NCI-H748 (cell line): ENCODE data around the gene SYMPK.

Experiments
- DNase-seq: peaks from one replicate; lab custom pipeline; 2025; ENCODE audit not compliant: unreplicated experiment; lab: John Stamatoyannopoulos, UW

The SYMPK gene

DNA sequence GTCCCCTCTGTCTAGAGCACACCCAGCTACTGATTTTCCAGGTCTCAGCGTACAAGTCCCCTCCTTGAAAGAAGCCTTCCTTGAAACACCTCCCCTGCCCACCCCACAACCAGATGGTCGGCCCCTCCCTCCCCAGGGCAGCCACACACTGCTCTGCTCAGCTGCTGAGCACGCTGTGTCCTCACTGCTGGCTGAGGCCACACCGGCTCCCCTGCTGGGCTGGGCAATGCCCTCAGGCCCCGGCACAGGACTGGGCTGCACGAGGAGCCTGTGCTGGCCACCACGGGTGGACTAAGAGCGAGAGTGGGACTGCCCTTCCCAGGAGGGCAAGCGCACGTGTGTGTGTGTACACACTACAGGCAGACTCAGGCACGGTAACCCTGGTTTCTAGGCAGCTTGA, 36.0 kb downstream of the SYMPK start:
- no peak for DNase-seq

DNA sequence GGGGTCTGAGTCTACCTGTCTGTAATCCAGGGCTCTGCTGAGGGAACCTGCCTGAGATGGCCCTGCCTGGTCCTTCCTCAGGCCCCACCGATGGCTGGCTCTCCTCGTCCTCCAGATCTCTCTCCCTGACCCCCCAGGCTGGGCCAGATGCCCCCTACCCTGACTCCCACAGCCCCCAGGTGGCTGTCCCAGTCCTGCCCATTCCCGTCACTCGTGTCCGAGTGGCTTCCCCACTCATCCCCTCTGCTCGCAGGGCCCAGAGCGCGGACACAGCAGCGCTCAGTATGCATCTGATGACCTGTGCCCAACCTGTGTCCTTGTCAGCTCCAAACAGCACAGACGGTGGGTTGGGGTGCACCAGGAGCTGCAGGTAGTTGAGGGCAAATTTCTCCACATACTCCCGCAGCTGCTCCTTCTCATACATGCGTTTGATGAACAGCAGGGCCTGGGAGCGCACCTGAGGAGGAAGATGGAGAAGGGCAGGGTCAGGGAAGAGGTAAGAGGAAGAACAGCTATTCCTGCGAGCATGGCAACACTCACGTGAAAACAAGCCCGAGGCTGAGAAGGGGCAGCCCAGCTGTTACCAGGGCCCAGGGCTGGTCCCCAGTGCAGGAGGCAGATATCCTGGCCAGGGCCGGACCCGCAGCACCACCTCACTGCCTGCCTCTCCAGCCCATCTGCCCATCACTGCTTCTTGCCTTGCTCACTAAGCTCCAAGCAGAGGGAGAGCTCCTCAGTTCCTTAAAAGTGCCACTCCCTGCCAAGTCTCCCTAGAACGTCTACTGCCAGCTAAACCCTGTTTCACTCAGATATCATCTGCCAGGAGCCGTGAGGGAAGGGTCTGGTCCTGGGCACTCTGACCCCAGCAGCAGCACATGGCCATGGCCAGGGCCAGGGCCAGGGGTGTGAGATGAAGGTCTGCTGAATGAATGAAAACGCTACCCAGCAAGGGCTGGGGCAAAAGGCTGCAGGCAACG, 36.7 kb downstream of the SYMPK start:
- DNase-seq: no peak

DNA sequence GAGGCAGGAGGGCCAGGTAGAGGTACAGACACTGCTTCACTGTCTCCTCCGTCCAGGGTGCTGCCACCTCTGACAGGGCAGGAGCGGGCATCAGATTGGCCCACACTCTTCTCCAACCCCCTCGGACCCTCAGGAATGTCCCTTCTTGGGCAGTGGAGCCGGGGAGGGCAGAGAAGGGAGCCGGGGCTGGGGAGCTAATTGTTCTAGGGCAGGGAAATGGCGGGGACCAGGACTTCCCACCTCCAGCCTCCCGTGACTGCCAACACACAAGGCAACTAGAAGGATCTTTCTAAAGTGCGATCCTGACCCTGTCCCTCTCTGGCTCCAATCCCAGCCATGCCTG, 37.7 kb downstream of the SYMPK start:
- DNase-seq: no peak

DNA sequence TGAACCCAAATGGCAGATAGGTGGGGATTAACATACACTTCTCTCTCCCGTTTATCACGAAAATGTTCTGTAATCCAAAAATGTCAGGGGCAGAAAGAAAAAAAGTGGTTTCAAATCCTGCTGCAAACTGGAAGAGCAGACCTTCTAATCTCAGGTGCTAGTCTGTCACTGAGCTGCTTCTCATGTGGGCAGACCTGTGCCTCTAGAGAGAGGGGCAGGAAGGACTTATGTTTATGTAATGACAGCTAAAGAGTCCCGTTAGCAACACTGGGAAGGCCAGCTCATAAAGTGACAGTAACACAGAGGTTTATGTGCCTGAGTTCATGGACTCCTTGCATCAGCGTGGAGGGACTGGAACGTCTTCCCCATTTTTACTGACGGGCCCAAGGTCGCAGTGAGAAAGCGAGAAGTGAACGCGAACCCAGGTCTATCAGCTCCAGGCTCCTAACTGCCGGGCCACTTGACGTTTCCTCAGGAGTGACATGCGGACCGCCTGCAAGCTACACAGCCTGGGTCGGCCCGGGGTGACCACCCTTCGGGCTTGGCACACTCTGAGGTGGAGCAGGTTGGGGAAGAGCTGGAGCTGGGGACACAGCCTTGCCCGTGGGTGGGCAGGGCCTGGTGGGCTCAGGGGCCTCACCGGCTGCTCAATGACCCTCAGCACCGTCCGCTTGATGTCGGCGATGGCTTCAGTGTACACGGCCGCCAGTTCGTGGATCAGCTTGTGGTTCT, 38.2 kb downstream of the SYMPK start:
- no peak for DNase-seq

DNA sequence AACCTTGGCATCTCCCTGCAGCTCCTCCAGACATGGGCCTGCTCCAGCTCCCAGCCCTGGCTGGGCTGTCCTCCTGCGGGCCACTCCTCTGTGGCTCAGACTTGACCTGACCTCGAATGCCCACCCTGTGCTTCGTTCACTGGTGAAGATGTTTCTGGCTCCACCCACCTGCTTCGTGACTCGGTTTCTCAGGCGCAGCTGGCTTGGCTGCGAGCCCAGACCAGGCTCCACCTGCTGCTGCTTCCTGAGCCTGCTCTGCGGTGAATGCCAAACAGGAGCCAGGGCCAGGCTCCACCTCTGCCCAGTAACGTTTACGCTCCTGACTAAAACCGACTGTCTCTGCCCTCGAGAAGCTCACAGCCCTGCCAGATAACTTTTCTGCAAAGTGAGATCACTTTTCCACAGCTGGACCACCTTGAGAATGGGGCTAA, 38.9 kb downstream of the SYMPK start:
- DNase-seq: no peak

DNA sequence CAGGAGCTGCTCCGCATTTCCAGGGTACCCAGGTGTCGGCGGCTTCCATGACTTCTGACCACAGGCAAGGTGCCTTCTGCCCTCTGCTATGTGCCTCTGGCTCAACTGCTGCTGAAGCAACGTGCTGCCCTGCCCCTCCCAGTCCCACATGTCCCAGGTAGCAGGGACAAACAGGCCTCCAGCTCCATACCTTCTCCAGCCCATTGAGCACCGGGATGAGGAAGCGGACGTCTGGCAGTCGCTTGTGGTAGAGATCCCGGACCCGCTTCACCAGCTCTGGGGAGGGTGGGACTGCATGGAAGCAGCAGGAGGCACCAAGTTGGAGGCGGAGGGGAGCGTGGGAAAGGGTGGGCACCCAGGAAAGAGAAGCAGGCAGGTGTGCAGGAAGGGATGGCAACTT, 39.8 kb downstream of the SYMPK start:
- DNase-seq: no peak

DNA sequence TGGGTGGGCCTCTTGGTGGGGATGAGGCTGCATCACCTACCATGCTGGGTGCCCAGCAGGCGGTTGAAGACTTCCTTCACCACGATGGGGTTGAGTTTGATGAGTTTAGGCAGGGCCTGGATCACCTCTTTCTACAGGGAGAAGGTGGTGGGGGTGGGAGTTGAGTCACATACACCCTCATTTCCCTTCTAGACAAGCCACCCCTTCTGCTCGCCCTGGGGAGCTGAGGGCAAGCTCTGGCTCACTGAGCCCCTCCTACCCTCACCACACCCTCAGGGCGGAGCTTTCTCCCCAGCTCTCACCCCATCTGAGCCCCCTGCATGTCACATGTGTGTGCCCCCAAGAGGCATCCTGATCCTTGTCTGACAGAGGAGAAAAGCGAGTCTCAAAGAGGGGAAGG, 40.2 kb downstream of the SYMPK start:
- DNase-seq: no peak

DNA sequence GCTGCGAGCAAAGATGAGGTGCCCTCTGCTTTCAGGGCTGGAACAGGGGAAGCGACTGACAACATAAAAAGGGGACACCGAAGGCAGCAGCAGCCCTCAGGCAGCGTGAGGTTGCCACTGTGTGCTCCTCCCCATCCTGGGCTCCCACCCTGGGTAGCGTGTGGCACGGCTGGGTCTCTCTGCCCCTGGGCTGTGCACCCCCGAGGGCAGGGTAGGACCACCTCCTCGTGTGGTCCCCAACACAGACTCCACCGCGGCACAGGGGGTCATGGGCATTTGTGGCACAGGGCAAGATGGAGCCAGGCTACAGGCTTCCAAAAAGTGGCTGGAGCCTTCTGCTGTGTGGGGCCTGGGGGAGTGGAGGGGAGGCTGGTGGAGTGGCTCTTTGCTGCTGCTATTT, 41.4 kb downstream of the SYMPK start:
- DNase-seq: no peak

DNA sequence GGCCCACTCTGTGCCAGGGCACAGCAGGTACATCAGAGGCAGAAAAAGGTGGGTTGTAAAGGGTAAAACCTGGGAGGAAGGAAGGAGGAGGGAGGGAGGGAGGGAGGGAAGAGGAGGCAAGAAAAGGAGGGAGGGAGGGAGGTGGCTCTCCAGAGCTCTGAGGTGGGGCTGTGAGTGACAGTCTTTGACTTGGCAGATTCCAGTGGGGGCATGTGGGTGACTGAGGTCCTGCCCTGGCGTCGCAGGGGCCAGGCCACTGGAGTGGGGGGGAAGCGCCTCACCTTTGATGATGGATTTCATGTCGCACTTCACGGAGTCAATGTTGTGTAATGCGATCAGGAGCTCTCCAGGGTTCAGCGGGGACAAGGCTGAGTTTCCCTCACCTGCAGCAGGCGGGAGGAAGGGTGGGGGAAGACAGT, 41.8 kb downstream of the SYMPK start:
- DNase-seq: no peak

DNA sequence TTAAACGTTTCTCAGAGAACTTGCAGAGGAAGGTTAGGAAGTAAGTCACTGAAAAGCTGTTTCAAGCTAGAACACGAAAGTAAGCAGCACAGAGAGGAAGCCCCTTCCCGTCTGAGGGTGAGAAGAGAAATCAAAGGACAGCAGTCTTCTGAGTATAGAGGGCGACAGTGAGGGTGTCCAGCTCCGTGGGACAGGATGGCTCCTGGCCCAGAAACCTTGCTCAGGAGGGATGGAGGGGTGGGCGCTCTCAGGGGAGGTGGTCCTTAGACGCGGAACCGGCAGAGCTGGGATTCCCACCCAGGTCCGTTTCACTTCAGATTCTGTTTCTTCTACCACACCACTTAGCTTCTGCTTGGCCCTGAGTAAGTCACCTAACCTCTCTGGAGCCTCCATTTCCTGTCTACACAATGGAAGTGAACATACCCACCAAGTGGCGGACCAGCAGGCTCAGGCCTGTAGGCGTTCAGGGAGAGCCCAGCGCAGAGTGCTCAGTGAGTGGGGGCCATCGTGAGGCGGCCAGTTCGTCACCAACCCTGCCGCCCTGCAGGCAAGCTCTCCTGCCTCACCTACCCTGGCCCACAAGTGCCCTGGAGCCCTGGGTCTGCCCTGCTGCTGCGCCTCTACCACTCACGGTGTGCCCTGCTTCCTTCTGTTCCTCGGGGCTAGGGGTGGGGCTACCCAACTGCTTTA, 42.4 kb downstream of the SYMPK start:
- no peak for DNase-seq

DNA sequence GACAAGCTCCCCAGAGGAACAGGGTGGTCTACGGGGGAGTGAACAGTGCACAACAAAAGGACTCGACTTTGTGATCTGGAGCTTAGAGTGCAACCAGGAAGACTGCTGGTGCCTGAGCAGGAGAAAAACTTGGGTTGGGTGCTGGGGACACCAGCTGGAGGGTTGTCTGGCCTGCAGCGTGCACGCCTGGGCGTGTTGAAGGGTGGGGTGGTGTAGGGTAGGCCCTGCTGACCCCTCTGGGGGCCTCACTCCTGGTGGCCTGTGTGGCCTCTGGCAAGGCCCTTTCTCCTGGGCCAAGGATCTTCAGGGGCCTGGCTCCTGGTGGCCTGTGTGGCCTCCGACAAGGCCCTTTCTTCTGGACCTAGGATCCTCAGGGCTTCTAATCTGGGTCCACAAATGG, 43.2 kb downstream of the SYMPK start:
- no peak for DNase-seq

DNA sequence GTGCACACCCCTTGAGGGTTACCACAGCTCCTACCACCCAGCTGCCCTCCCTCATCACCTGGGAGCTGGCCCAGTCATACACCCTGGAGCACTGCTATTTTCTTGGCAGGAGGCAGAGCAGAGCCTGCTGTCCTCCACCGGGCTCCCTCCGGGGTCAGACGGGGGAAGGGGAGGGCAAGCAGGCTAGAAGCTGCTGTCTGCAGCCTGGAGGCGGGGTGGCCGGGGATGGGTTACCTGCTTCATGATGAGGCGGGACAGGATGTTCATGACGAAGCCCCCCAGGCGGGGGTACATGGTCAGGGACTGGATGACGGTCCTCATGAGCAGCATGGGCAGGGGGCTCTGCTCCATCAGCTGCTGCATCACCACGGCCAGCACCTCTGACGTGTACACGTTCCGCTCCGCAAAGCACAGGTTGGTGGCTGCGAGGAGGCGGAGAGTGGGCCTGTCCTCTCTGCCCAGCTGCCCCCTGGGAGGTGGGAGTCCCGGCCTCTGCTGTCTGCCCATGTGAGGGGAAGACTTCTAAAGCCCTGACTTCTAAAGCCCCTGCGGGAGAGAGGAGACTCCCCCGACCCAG, 45.1 kb downstream of the SYMPK start:
- DNase-seq: no peak

DNA sequence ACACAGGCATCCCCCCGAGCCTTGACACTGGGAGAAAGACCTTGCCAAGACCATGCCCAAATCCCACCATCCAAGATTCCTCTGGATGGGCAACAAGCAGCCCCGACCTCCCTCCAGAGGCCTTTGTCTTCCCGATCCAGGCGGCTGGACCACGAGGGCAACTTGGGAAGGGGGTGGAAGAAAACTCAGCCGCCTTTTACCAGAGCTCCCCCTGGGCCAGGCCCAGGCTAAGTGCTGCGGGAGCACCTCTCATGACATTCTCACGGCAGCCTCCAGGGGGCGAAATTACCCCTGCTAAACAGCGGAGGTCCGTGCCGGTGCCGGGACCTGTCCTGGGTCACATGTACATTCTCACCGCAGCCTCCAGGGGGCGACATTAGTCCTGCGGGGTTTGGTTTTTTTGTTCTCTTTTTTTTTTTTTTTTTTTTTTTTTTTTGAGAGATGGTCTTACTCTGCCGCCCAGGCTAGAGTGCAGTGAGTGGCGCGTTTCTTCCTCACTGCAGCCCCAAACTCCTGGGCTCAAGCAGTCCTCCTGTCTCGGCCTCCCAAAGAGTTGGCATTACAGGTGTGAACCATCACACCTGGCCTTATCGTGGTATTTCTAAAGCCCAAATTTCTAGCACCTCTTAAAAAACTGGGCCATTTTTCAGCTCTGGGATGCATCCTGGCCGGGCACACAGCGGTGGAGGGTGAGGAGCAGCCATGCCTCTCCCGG, 45.8 kb downstream of the SYMPK start:
- DNase-seq: peak; percentile 91

DNA sequence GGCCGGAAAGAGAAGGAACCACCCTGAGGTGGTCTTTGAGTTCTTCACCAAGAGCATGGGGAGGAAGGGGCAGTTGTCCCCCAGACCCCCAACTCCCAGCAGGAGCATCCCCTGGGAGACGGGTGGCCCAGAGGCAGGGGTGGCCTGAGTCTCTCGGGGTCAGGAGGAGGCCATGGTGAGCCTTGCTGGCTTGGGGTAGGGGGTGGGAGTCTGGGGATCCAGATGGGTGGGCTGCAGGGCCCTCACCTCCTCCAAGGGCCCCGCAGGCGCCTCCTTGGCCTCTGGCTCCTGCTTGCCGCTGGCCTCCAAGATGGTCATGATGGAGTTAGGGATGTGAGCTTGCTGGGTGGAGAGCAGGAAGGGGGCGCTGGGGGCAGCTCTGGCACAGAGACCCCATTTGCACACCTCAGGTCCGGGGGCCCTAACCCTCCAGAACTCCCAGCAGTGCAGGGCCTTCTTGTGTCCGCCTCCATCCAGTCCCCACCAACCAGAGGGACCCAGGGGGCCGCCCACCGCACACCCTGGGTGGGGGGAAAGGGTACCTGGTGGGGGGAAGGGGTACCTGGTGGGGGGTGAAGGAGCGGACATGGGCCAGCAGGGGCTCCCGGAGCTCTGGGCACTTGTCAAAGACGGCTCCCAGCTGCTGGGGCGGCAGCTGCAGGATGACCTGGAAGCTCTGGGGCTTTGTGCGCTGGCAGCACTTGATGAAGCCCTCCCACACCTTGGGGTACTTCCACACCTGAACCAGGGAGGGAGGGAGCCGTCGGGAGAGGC, 46.5 kb downstream of the SYMPK start:
- no peak for DNase-seq

DNA sequence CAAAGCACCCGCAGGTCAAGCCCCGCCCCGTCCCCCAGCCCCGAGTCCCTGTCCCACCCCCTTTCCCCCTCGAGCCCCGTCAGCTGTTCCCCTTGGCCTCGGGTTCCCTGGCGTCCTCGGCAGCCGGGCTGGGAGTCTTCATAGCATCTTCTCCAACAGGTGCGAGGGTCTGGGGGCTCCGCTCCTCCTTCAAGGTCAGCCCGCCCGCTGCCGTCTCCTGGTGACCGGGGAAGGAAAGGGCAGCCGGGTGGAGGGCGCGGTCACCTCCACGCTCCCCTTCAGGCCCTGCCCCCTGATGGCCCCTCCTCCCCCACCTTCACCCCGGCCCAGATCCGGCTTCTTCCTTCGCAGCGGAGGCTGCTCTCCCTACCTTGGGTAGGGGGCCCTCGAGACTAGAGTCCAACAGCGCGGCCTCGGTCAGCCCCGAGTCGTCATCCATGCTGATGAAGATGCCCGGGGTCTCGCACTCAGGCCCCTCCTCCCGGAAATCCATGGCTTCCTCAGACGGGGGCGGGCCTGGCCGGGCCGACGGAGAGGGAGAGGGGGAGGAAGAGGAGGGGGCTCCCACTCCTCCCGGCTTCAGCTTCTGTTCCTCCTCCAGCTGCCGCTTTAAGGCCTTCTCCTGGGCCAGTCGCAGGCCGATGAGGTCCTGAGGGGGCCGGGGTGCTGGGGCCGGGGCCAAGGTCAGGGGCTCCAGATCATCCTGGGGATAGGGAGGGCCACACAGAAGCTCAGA, 47.3 kb downstream of the SYMPK start:
- no peak for DNase-seq

DNA sequence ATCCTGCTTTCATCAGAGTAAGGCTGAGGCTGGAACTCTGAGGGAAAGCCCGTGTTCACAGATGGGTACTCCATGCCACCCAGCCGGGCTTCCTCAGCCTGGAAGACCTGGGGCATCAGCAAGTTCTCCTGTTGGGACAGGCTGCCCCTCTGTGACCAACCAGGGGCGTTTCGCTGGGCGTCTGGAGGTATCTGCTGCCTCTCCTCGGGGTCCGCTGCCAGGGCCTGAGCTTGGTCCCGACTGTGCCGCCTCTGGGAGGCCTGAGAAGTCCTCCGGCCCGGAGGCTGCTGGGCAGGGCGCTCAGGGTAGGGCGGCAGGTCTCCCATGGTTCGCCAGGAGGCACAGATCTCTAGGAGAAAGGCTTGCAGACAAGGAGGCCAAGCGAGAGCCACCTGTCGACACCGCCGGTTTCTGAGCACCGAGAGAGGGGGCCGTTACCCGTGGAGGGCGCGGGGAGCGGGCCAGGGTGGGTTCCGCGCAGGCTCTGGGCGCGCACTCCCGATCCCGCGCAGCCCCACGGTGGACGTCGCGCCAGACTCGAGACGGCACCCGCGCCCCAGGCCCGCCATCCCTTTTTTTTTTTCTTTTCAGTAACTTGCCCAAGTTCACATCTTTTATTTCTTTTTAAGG, 48.0 kb downstream of the SYMPK start, which contains the start of gene RSPH6A:
RSPH6A (minus strand) TSS at position 458 of the 630 bp plus-strand sequence; CDS start at position 326, 132 bp downstream.
- DNase-seq: no peak

DNA sequence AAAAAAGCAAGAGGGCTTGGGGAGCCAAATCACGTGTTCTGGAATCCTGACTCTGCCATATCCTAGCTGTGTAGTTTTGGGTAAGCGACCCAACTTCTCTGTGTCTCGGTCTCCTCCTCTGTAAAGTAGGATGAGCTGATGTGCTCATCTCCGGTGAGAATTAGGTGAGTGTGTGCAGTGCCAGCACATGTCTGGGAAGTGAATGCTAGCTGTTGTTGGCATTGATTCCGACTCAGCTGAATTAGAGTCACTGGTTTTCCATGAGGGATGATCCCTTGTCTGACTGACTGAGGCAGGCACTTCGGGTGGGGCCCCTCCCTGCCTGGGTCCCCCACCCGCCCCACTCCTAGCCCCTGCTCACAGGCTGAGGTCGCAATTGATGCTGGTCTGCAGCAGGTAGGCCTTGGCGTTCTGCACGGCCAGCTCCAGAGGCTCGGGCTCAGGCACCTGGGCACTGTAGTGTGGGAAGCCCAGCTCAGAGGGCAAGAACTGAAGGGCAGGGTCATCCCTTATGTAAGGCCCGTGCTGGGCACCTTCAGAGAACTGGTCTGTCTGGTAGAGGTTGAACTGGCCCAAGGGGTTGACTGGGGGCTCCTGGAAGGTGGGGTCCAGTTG, 48.7 kb downstream of the SYMPK start:
- DNase-seq: no peak

DNA sequence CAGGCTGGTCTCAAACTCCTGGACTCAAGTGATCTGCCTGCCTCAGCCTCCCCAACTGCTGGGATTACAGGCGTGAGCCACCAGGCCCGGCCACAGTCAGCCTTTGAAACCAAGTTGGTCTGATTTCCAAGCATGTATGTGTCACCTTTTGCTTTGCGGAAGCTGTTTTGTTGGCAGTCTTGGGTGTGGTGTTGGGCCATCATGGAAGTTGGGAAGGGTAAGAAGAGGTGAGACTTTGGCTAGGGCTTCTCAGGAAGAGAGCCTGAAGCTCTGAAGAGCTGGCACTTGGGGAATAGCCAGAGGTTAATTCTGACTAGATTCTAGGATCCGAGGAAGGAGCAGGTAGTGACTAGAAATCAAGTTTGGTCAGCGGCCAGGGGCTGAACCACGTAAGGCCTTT, 50.6 kb downstream of the SYMPK start:
- no peak for DNase-seq
